ENCODE results near the gene SLC5A4.
"Not testable (repeated sequence)": the region's sequence is repeated elsewhere in the genome, so short reads cannot be mapped to it uniquely, and the experiment has no call there.

SLC5A4 gene

DNA sequence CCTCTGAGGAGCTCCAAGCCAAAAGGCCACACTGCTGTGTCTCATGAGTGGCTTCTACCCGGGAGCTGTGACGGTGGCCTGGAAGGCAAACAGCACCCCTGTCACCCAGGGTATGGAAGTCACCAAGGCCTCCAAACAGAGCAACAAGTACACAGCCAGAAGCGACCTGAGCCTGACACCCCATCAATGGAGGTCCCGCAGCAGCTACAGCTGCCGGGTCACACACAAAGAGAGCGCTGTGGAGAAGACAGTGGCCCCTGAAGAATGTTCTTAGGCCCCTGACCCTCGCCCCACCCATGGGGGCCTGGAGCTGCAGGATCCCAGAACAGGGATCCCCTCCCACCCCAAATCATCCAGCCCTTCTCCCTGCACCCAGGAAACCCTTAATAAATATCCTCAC lies 55.2 kb downstream of the SLC5A4 start:
- no peak for DNase-seq (ENCODE audit: low read depth)

DNA sequence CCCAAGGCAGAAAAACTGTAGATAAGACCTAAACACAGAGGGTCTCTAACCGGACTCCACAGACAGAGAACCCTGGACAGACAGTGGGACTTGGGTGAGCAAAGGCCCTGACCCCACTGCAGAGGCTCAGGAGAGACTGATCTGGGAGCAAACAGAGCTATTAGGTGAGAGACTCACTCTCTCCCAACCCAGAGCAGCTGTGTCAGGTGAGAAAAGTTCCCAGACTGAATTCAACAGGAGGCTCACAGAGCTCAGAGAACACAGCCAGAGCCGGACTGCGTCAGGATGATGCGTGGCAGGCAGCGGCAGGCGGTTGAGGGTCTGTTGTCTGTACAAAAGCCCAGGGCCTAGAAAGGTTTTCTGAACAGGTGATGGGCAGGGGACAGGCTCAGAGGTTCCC lies 55.8 kb downstream of the SLC5A4 start:
- no peak for DNase-seq (ENCODE audit: low read depth)

DNA sequence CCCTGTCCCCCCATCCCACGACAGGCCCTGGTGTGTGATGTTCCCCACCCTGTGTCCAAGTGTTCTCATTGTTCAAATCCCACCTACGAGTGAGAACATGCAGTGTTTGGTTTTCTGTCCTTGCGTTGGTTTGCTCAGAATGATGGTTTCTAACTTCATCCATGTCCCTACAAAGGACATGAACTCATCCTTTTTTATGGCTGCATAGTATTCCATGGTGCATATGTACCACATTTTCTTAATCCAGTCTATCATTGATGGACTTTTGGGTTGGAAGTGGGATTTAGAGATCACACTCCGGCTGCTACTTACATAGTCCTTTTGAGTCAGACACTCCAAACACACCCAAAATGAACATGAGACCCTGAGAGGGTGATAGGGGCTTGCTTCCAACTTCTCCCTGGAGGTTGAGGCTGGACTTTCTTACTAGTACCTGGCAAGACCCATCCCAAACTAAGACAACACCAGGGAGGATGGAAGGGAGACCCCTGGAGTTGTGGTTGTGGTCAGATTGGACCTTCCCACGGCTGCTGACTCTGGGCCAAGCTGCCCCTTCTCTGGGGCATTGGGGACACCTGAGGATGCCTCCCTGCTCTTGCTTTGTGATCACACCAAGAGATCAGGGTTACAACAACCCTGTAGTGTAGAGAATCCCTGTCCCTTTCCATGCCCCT lies 57.5 kb downstream of the SLC5A4 start:
- DNase-seq (ENCODE audit: low read depth): not testable (repeated sequence)

DNA sequence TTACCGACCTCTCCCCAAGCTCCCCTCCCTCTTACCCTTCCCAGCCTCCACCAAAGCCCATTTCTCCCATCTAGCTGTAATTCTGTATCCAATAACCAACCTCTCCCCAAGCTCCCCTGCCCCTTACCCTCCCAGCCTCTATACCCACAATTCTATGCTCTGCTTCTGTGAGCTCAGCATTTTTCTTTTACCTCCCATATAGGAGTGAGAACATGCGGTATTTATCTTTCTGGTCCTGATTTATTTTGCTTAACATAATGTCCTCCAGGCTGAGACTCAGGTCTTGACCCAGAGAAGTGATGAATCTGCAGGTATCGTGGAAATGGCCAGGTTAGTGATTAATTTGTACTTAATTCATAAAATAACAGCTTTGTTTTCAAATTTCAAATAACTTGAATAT lies 59.2 kb downstream of the SLC5A4 start:
- not testable (repeated sequence) for DNase-seq (ENCODE audit: low read depth)

DNA sequence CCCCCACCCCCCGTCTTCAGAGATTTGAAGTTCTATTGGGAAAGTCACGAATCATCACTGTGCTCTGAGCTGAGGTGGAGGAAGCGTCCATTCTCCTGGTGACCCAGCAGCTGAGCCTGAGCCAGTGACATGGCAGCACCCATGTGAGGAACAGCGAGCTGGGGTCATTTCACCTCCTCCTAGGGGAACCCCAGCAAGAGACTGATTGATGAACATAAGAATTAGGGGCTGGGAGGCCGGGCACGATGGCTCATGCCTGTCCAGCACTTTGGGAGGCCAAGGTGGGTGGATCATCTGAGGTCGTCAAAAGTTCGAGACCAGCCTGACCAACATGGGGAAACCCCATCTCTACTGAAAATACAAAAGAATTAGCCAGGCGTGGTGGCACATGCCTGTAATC lies 61.8 kb downstream of the SLC5A4 start:
- not testable (repeated sequence) for DNase-seq (ENCODE audit: low read depth)

DNA sequence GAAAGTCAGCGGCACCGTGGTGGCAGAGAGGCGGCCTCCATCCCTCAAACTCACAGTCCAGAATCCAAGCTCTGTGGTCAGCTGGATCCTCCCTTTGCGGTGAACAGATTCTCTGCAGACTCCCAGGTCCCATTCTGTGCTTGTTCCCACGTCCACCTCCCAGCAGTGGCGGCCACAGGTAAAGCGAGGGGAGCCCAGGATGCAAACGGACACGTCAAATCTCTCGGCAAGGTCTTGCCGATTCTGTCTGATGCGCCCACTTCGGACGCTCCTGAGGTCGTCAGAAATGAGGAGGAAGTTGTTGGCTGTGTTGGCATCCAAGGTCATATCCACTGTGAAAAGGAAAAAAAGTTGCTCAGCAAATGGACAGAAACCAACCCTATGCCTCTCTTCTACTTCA lies 64.1 kb downstream of the SLC5A4 start:
- not testable (repeated sequence) for DNase-seq (ENCODE audit: low read depth)

DNA sequence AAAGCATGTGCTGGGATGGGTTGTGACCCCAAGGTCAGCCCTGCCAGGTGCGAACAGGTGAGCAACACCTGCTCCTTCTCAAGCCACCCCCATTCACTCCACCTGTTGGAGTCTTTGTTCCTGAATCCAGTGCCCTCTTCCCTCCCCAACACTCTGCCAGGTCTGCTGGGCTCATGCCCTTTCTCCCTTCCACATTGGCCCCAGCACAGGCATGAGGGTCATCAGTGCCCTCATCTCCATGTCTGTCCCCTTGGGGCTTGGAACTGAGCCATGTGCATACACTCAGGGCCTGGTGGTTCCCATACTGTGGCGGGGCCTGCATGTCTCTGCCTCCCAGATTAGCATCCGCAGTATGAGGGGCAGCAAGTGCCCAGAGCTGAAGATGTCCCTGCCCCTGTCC lies 69.3 kb downstream of the SLC5A4 start:
- no peak for DNase-seq (ENCODE audit: low read depth)

DNA sequence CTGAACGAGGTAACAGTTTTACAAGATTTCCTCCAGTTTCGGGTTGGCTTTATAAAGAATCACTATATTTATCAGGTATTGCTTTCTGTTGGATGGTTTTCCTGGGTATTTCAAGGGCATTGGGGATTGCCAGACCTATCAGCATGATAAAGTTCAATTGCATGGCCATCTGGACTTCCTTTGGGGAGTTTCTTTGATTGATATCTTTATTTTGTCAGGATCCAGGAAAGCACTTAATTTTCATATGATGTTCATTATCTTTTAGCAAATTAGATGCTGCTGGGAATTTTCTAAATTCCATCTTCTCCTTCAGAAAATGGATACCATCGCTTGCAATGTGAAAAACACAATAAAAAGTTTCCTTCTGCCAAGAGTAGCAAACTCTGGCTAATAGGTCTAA lies 71.5 kb downstream of the SLC5A4 start:
- DNase-seq (ENCODE audit: low read depth): no peak

DNA sequence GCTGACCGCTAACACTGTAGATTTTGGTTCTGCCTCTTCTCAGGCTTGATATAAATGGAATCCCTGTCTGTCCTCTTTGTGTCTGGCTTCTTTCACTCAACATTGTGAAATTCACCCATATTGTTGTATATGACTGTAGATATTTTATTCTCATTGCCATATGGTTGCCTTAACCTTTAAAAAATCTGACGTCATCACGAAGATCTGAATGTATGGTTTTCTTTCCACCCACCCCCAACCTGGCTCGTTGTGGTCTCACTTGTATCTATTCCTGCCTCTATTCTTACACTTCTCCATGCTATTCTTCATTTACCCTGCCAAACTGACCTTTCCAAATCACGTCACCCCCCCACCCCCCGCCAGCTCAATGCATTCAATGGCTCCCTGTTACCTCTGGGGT lies 74.1 kb downstream of the SLC5A4 start:
- no peak for DNase-seq (ENCODE audit: low read depth)

DNA sequence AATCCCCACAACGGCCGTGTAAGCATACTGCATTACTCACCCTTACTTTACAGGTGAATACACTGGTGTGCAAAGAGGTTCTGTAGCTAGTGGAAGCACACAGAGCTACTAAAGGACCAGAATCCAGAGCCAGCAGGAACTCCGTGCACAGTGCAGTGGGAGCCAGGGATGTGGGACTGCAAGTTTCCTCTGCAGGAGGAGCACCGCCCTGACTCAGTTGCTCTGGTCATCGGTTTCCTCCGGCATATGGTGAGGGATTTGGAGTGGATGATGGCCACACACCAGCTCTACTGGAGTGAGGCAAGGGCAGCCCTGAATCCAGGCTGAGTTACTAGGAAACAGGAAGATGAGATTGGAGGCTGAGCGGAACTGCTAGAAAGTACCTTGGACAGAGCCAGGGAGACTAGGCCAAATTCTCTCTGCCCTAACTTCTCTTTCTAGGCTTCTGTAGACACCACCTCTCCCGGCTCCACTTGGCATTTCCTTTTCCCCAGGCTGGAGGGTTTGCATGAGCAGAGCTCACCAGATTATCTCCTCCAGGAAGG lies 77.9 kb downstream of the SLC5A4 start:
- no peak for DNase-seq (ENCODE audit: low read depth)

DNA sequence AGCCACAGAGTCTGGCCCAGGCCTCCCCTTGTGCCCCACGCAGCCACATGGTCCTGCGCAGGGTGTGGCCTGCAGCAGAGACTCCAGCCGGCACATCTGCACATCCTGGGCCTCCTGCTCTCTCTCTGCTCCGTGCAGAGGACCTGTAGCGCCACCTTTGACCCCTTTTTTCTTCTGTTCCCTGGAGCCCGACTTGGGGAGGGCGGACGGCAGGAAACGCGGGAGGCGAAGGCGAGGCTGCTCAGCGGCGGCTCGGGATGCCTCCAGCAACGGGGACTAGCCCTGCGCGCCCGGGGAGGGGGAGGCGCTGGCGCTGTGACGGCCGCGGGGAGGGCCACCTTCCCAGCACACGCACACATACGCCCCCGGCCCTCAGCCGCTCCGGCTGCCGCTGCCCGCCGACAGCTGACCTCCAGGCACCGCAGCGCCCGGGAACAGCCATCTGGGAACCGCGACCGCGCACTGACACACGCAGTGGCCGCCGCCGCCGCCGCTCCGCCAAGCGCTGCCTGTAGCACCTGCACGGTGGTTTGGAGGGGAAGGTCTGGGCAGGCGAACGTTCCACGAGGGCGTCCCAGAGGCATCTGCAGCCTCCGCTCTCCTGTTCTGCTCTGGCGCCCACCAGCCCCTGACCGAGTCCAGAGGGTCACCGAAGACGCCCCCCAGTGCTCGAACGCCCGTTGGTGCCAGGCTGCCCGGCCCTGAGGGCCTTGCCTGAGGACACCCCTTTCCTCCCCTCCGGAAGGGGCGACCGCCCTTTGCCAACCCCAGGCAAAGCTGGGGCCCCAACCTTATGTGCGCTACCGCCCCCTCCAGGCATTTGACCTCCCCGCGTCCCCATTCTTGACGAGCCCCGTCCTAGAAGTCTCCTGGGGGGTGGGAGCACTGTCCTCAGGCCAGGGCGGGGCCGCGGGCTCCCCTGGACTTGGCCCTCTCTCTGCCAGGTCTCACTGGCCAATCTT lies 79.2 kb downstream of the SLC5A4 start:
- no peak for DNase-seq (ENCODE audit: low read depth)

DNA sequence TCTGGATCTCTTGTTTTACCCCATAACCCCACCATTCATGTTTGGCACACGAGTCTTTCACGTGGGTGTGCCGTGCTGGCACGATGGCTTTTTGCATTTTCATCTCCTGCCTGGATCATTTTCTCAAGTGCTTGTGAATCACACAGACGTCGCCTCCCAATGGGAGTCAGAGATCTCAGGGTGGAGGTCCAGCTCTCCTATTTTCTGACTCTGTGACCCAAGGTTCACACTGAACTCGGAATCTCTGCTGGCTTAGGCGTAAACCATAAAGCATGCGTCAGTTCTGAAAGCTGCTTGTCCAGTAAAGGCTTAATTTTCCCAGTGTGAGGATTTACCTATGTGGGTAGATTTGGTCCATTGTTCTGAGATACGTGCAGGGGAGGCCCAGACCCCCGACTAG lies 80.0 kb downstream of the SLC5A4 start:
- no peak for DNase-seq (ENCODE audit: low read depth)
